ENCODE data around the gene ITGB8.

GRCh38 chr7:20402747-20403230 is 72.1 kb downstream of the ITGB8 start:
- TF ChIP-seq POLR2A (IDR thresholded peaks at IDR 0.05; ENCODE audit: low read depth, low read length) (no peak), POLR2AphosphoS5 (IDR thresholded peaks at IDR 0.05; ENCODE audit: low read depth, low read length) (no peak), TAF1 (IDR thresholded peaks at IDR 0.05; ENCODE audit: low read depth, low read length) (no peak), PAX5 (IDR thresholded peaks at IDR 0.05; ENCODE audit: insufficient read depth, low read length, severe bottlenecking) (no peak), SPI1 (IDR thresholded peaks at IDR 0.05; ENCODE audit: low read depth, low read length) (no peak), POU2F2 (IDR thresholded peaks at IDR 0.05; ENCODE audit: low read depth, low read length) (no peak)

Data from GM12891 (cell line).